Panc1 (cell line): ENCODE measurements around the gene HASPIN. TPM values are rescaled to one million over a fixed set of nuclear protein-coding genes. Genes with fewer than 3 reads are reported as not detected.
A peak's percentile ranks its signal among the peaks of the same experiment; 100 is the strongest.

Experiments used
- ATAC-seq: fragments of 200-7000 bp; cut with Tn5 transposase; 2 replicates; pipeline ENCODE4 v1.9.1; 2020; ENCODE audit warnings: mild to moderate bottlenecking, moderate library complexity
- BruUV-seq: library from RNA; stranded (reverse); fragments of 400-500 nt; replicated peaks from 2 replicates; lab custom pipeline; 2021; lab: Mats Ljungman, UMichigan
- CTCF ChIA-PET: fragments of 300-600 bp; sonication (Branson Sonifier 250); formaldehyde crosslinking; loops from one replicate; lab custom pipeline; 2022; ENCODE audit warnings: antibody characterized with exemption; lab: Charles Lee
- POLR2A ChIA-PET: fragments of 300-600 bp; sonication (Branson Sonifier 250); formaldehyde crosslinking; loops from one replicate; lab custom pipeline; 2022; ENCODE audit warnings: antibody characterized with exemption; lab: Charles Lee
- DNase-seq: peaks from one replicate; pipeline ENCODE4 v3.0.0-alpha.2; 2010; ENCODE audit warnings: low read depth, low spot score
- H3K27ac ChIP-seq: 2 replicates; pipeline ENCODE4 v1.5.1; 2011; ENCODE audit warnings: mild to moderate bottlenecking, low read length, inconsistent platforms
- H3K27me3 ChIP-seq: fragments of 200-500 bp; sonication (Bioruptor generic); 2 replicates; pipeline ENCODE4 v1.6.0; 2014; ENCODE audit warnings: low read length, inconsistent platforms; ENCODE audit not compliant: control insufficient read depth, insufficient read depth
- H3K36me3 ChIP-seq: fragments of 200-500 bp; sonication (Bioruptor generic); 2 replicates; pipeline ENCODE4 v1.5.1; 2014; ENCODE audit warnings: inconsistent platforms, mild to moderate bottlenecking, low read length, moderate library complexity; ENCODE audit not compliant: control insufficient read depth, insufficient read depth
- H3K4me1 ChIP-seq: 2 replicates; pipeline ENCODE4 v1.5.1; 2011; ENCODE audit warnings: inconsistent platforms, mild to moderate bottlenecking, low read length, moderate library complexity; ENCODE audit not compliant: control insufficient read depth, insufficient read depth
- H3K4me3 ChIP-seq, 2 experiments: 2 replicates each; pipeline ENCODE4 v1.5.1; 2011 to 2012; ENCODE audit warnings: low read depth in 2 of 2, low read length in 2 of 2, mild to moderate bottlenecking in 2 of 2, inconsistent platforms in 1 of 2, moderate library complexity in 1 of 2
- H3K9me3 ChIP-seq: fragments of 200-500 bp; sonication (Bioruptor generic); 2 replicates; pipeline ENCODE4 v1.5.1; 2014; ENCODE audit warnings: low read depth, mild to moderate bottlenecking, inconsistent platforms, low read length, moderate library complexity; ENCODE audit not compliant: control insufficient read depth, insufficient read depth
- POLR2AphosphoS5 ChIP-seq: IDR thresholded peaks from 2 replicates; pipeline ENCODE4 v1.6.1; 2012; ENCODE audit warnings: mild to moderate bottlenecking, low read depth, low read length, moderate library complexity
- REST ChIP-seq, 2 experiments: IDR thresholded peaks; 2 replicates each; pipeline ENCODE4 v1.6.1; 2011 to 2012; ENCODE audit warnings: low read depth in 2 of 2, control low read depth in 1 of 2, low read length in 1 of 2, mild to moderate bottlenecking in 1 of 2, moderate library complexity in 1 of 2; ENCODE audit not compliant: insufficient read depth in 1 of 2
- SIN3A ChIP-seq: IDR thresholded peaks from 2 replicates; pipeline ENCODE4 v1.6.1; 2012; ENCODE audit warnings: low read depth, mild to moderate bottlenecking, low read length, moderate library complexity, borderline replicate concordance; ENCODE audit not compliant: insufficient read depth
- TCF7L2 ChIP-seq: IDR thresholded peaks from 2 replicates; pipeline ENCODE4 v1.6.1; 2011; ENCODE audit warnings: mild to moderate bottlenecking, low read depth, low read length, inconsistent platforms
- in situ Hi-C: cut with HindIII; loops from 2 replicates; pipeline ENCODE4 v1.10.0; 2016; ENCODE audit warnings: low sequenced_read_pairs, low pct_unique_long_range_greater_than_20kb
- intact Hi-C: fragments of 100-400 bp; cut with micrococcal nuclease; formaldehyde crosslinking; loops from one replicate; pipeline ENCODE4 v1.10.0; 2022; ENCODE audit not compliant: unreplicated experiment
- total RNA-seq: library from RNA; stranded (reverse); gene quantifications from one replicate; pipeline ENCODE4 v1.2.1, GENCODE V29; 2021; ENCODE audit not compliant: unreplicated experiment
- TF ChIP-seq, protein P1 (sequence below): fragments of 450-650 bp; IDR thresholded peaks from 2 replicates; pipeline ENCODE4 v1.5.1; 2017; ENCODE audit warnings: mild to moderate bottlenecking

The HASPIN gene
- total RNA-seq, 1 experiment from 2014 or later: 10.6 TPM

GRCh38 chr17:3754066-3754457 lies 30.4 kb downstream of the HASPIN start:
- POLR2A ChIA-PET: no interaction called here
- Histone ChIP-seq H3K9me3 (no peaks in the 10 kb centered on the region), H3K36me3 (no peaks in the 10 kb centered on the region), H3K27me3 (no peaks in the 10 kb centered on the region), H3K4me3 (no peak overlapping the region), H3K4me1 (no peaks in the 10 kb centered on the region), H3K27ac (no peak overlapping the region)
- no TSS peak for BruUV-seq
- TF ChIP-seq REST (IDR thresholded peaks at IDR 0.05; ENCODE audit: insufficient read depth in 1 of 2, low read depth in 2 of 2, low read length in 1 of 2): no peak
- DNase-seq: no peak
- ATAC-seq: no peak
- in situ Hi-C loops (no loop called here), intact Hi-C loops (no loop called here)
- CTCF ChIA-PET: interaction anchor here (1.2 kb wide), 1 partner anchor 16 kb away, joined by 9 read pairs; no protein-coding TSS in a partner anchor

DNA sequence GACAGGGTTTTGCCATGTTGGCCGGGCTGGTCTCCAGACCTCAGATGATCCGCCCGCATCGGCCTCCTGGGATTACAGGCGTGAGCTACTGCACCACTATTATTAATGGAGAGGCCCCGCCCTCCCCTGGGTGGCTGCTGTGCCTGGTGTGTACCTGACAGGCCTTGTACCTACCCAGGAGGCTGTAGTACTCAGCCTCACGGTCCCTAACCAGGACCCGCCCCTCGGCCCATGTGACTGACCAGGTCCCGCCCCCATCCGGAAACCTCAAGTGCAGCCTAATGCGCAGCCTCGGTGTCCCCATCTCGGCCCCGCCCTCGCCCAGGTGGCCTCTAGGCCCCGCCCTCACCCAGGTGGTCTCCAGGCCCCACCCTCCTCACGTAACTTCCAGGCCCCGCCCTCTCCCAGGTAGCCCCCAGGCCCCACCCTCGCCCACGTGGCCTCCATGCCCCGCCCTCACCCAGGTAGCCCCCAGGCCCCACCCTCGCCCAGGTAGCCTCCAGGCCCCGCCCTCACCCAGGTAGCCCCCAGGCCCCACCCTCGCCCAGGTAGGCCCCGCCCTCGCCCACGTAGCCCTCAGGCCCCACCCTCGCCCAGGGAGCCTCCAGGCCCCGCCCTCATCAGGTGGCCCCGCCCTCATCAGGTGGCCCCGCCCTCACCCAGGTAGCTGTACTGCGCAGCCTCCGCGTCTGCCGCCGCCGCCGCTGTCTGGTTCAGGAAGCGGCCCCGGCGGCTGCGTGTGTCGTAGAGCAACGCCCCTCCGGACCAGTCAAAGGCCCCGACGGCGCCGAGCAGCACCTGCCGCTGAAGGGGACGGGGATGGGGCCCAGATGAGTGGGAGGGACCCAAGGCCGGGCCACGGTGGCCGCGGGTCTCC lies 31.0 kb downstream of the HASPIN start:
- TF ChIP-seq POLR2AphosphoS5: no peak
- no peak for TF ChIP-seq SIN3A
- no peak for TF ChIP-seq TCF7L2
- no peak for TF ChIP-seq REST (IDR thresholded peaks at IDR 0.05; ENCODE audit: insufficient read depth in 1 of 2, low read depth in 2 of 2, low read length in 1 of 2)
- TF ChIP-seq, protein P1, sequence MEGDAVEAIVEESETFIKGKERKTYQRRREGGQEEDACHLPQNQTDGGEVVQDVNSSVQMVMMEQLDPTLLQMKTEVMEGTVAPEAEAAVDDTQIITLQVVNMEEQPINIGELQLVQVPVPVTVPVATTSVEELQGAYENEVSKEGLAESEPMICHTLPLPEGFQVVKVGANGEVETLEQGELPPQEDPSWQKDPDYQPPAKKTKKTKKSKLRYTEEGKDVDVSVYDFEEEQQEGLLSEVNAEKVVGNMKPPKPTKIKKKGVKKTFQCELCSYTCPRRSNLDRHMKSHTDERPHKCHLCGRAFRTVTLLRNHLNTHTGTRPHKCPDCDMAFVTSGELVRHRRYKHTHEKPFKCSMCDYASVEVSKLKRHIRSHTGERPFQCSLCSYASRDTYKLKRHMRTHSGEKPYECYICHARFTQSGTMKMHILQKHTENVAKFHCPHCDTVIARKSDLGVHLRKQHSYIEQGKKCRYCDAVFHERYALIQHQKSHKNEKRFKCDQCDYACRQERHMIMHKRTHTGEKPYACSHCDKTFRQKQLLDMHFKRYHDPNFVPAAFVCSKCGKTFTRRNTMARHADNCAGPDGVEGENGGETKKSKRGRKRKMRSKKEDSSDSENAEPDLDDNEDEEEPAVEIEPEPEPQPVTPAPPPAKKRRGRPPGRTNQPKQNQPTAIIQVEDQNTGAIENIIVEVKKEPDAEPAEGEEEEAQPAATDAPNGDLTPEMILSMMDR: no peak
- Histone ChIP-seq H3K36me3 (no peaks in the 10 kb centered on the region), H3K4me3 (peak overlapping the region; percentile 9 to 24; a peak in 1 of 4 replicates), H3K9me3 (peaks cover 4% of the 10 kb centered on the region; the same call in 1 of the 2 replicates), H3K4me1 (no peaks in the 10 kb centered on the region), H3K27ac (no peak overlapping the region), H3K27me3 (no peaks in the 10 kb centered on the region)
- ChIA-PET CTCF (interaction anchor here (0.7 to 1.2 kb wide), 2 partner anchors 17 to 53 kb away, joined by 3 to 9 read pairs; no protein-coding TSS in a partner anchor), POLR2A (interaction anchor here (0.5 kb wide), 1 partner anchor 822 kb away, joined by 3 read pairs; no protein-coding TSS in a partner anchor)
- ATAC-seq: peak; percentile 86
- in situ Hi-C loops: no loop called here
- DNase-seq: no peak
- no TSS peak for BruUV-seq
- intact Hi-C loops: no loop called here
